ENCODE measurements around the gene SPRTN.
"Not testable (repeated sequence)": the region's sequence is repeated elsewhere in the genome, so short reads cannot be mapped to it uniquely, and the experiment has no call there.

The SPRTN gene

DNA sequence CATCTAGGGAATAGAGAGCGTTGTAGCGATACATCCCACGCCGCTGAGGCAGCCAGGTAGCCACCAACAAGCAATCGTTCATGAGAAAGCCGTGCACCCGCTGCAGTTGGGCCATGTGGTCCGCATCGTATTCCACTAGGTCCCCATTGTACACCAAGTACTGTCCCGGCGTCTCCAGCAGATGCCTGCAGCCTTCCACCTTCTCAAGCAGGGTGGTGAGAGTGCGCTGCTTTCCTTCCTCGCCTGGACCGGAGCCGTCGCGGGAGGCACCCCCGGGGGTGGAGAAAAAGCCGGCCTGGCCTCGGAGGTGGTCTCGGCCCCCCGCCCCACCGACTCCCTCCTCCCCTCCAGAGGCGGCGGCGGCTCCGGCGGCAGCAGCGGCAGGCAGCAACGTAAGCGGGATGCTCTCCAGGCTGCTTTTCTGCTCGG lies 1.0 kb upstream of the SPRTN start:
- no peak for DNase-seq

DNA sequence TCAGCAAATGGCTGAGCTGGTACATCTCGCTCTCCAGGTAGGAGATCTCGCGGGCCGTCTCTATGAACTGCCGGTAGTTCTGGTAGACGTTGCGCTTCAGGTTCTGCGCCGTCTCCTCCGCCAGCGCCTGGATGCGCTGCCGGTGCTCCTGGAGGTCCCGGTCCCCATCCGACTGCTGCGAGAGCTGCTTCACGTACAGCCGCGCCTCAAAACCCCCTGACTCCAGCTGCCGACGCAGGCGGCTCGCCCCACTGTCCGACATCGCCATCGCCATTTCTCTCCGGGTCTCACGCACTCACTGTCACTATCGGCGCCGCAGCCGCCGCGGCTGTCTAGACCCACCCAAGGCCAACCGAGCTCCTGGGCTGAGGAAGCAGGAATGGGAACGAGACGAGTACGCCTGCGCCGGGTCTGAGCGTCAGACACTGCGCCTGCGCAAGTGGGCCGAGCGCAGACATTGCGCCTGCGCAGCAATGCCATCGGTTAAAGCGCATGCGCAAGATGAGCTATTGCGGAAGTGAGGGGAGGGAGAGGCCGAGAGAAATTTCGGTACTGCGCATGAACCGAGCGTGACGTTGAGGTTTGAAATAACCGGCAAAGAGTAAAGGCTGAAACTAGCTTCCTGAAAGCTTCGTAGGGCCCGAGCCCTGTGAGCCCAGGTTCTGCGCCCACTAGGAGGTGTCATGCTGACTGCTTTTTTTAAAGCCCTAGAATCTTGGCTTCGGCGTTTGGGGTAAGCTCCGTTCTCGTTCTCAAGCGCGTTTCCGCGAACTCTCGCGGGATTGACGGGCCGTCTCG lies 422 bp upstream of the SPRTN start, which contains the start of gene EXOC8:
Gene EXOC8 (minus strand): TSS at position 381 of the 798 bp plus-strand sequence. CDS start 107 bp downstream, at position 274.
- DNase-seq: peak; percentile 97

DNA sequence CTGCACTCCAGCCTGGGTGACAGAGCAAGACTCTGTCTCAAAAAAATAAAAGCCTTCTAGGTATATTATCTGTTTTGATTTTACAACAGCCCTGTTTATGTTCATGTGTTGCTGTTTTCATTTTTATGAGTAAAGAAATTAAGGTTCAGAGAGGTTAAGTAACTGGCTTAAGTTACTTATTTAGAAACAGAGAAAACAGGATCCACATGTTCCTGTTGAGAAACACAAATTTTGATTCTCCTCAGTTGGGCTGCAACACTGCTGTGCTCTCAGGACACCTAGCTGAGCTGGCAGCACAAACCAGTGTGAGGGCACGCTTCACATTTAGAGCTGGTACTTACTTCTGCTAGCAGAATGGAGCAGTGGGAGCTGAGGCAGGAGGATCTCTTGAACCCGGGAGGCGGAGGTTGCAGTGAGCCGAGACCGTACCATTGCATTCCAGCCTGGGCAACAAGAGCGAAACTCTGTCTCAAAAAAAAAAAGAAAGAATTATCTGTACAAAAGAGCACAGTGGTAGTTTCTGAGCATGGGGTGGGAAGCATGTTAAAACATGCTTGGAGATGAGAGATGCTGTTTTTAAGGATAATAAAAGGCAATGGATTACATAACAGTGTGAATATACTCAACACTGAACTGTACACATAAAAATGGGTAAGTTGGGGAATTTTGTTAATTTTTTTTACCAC lies 2.4 kb downstream of the SPRTN start:
- no peak for DNase-seq

DNA sequence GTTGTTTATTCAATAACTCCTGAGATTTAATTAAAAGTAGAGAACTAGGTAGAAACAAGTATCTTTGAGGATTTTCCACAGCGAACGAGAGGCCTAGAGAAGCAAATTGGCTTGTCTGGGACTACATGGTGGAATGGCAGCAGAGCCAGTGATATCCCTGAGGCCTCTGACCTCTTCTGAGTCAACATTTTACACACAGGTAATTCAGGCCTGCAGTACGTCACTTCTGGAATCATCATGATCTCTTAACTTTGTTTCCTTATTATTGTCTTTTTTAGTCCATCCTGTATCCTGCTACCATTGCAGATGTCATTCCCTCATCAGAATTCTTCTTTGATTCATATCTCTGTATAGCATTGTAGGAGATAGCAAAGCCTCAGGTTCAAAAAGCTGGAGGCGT lies 9.9 kb downstream of the SPRTN start:
- DNase-seq: no peak

DNA sequence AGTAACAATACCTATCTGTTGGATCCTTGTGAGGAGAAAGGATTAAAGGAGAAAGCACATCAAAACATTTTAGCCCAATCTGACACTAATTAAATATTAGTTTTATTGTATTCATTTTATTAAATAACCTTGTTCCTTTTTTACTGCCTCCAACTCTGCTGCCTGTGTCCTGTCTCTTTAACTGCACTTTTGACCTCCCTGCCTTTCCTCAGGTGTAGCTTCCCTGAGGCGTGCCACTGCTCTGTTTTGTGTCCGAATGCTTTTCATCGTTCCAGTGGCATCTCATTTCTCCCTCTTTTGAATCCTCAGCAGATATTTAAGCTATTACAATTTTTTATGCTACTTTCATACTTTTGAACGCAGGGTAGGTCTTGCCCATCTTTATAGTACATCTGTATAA lies 10.3 kb downstream of the SPRTN start:
- no peak for DNase-seq

DNA sequence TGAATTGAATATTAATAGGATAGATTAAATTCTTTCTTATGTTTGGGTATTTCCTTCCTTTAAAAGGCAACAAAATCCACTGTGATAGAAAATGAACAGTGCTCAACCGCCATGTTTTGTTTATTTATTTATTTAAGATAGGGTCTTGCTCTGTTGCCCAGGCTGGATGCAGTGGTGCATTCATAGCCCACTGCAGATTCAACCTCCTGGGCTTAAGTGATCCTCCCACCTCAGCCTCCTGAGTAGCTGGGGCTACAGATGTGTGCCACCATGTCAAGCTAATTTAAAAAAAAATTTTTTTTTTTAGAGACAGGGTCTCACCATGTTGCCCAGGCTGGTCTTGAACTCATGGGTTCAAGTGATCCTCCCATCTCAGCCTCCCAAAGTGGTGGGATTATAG lies 10.8 kb downstream of the SPRTN start:
- DNase-seq: not testable (repeated sequence)

DNA sequence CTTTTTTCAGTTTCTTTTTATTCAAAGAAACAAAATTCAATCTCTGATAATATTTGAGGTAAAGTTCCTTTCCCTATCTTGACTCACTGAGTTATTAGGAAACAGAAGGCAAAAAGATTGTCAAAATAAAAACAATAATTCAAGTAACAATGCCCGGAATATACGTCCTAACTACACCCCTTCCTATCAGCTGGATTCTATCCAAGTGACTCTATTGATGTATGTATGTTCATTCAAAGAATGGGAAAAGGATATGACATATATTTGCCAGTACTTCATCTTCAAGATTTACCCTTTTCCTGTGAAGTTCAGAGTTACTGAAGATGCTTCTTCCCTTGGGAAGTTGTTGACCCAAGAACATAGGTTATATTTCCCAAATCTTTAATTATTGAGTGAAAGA lies 13.7 kb downstream of the SPRTN start:
- no peak for DNase-seq

DNA sequence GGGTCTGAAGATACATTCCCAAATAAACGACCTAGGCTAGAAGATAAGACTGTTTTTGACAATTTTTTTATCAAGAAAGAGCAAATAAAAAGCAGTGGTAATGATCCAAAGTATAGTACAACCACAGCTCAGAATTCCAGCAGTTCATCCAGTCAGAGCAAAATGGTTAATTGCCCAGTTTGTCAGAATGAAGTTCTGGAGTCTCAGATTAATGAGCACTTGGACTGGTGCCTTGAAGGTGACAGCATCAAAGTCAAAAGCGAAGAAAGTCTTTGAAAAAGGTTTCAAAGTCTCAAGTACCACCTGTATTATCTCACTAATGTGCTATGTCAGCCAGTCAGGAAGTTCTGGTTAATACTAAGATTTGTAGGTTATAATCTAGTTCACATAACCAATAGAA lies 15.0 kb downstream of the SPRTN start:
- no peak for DNase-seq

DNA sequence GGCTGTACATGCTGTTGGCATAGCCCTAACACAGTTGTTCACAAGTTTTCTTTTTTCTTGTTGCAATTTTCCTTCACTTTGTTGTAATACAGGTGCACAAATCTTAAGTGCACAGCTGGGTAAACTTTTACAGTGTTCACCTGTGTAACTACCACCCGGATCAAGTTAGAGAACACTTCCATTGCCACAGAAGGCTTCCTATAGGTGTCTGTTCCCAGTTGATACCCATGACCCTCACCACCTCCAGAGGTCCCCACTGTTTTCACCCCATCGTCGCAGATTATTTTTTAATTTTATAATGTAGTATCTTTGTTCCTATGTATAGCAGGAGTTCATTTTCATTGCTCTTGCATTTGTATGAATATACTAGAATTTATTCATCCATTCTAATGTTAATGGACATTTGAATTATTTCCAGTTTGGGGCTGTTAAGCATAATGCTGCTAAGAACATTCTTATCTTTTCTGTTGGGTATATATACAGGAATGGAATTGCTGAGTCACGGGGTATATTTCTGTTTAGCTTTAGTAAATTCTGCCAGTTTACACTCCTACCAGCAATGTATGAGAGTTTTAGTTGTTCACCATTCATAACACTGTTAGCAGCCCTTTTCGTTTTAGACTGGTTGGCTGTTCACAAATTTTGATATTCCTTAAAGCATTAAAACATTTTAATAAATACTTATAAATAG lies 16.4 kb downstream of the SPRTN start:
- DNase-seq: no peak

DNA sequence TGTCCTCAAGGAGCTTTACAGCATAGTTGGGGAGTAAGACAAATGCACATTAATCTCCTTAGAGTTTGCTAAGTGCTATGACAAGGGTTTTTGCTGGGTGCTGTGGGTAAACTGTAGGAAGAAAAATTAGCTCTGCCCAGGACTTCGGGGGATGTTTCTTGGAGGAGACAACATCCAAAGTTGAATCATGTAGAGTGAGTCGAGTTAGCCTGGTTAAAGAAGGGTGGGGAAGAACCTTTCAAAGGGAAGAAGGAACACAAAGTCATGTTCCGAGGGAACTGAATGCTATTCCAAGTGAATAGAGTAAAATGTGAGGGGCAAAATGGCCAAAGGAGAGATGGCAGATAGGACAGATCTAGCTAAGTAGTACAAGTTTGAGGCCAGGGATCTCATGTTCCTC lies 17.1 kb downstream of the SPRTN start:
- no peak for DNase-seq

DNA sequence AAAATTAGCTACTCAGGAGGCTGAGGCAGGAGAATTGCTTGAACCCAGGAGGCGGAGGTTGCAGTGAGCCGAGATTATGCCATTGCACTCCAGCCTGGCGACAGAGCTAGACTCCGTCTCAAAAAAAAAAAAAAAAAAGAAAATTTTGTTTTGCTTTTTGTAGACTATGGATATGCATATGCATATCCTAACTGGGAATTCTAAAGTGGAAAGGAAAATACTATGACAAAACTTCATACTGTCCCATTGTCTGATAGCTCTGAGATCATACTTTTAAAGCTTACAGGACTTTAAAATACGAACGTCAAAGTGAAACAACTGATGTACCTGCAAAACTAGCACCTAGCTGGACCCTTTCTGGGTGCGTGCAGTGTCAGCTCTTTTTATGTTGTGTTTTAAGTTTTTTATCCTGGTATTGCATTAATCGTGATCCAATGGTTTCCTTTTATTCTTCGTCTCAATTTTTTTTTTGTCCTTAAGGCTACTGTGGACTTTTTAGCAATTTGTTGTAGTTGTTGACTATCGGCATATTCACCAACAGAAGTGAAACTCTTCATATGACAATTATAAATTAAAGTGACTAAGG lies 19.2 kb downstream of the SPRTN start:
- no peak for DNase-seq

DNA sequence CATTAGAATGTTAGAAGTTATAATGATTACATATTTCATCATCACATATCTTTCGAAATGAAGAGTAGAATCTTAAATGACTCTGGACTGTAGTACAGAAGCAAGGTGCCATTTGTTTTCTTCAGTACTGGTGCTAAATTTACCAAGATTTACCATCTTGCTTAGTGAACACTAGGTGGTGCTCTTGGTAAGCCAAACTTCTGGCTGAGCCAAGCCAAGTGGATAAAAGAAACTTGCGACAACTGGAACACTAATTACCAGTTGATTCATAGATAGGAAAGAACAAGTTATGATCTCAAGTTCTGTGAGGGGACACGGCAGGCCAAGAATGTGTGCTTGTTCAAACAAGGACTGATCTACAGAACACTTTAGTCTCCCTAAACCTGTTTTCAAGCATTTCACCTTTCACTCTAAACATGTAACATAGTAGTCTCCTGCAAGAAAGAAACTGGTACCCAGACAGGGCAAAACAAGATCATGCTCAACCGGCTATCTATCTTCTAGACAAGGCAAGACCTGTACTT lies 19.8 kb downstream of the SPRTN start:
- DNase-seq: peak; percentile 23

DNA sequence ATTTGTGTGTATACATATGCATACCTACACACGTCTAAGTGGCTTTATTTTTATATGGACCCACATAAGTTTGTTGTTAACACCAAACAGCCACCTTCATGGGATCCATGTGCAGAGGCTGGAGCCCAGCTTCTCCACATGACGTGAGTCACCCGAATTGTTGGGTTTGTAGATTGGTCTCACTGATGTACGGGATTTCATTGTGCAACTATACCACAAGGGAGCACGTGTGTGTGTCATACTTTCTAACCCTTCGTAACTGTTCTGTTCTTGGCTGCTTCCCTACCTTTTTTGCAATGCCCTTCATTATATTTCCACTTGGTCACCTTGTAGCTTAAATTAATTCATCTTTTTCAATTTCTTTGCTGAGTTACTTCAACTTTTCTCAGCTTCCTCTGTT lies 21.0 kb downstream of the SPRTN start:
- DNase-seq: no peak

DNA sequence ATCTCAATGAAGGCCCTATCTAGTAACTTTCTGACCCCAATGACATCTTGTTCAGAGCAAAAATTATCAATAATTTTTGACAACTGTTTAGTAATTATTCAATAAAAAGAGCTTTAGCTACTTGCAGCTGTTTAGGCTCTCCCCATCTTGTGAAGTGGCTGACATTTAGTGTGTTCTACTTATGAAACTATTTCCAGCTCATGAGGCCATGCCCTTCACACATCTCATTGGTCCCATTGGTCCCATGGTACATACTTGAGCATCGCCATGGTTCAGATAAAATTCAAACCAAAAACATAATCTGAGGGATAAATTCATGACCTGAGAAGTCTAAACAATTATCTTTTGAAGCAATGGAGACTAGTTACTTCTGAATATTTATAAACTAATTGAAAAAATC lies 24.2 kb downstream of the SPRTN start:
- DNase-seq: no peak

DNA sequence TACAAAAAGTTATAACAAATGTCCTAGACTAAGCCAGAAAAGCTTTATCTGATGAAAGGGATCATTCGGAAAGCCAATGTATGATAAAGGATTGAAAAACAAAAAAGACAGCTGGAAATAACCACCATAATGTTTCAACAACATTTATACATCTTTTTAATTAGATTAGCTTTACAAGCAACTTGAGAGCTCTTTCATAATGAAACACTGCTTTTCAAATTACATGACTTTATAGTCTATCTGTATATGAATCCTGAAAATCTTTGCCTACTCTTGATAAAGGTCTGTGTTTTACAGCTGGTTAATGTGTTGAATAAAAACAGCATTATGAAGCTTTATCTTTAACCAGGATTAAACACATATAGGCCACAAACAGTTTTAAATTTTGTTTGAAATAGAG lies 25.5 kb downstream of the SPRTN start:
- DNase-seq: no peak

DNA sequence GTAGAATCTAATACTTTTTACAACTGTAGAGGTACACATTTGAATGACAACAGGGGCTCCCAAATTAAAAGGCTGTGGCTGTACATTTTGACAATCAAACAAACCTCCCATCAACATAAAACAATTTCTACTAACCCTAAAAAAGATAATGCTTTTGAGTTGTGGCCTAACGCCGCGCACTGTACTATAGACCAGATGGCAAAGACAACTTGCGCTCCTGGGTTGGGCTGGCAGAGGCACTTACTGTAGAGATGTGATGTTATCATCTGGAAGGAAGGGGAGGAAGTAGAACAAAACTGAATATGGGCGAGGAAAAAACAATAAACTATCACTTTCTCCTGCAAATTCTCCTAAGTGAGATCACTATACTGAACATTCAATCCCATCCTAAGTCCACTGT lies 26.1 kb downstream of the SPRTN start:
- DNase-seq: no peak

DNA sequence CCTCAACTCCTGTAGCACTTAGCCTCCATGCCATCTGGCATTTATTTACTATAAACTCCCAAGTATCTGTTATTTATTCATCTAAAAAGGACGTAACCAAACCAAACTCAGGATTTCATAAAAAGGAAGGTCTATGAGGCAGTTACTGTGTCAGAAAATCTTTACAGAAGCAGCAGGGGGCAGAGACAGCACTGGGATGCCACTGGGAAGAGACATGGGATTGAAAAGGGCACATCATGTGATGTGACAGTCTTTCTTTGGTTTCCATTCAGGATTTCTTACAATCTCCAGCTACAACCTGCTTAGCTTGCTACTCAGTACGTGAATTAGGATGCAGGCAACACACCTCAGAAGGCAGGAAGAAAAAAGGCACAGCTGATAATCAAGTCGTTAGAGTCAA lies 31.2 kb downstream of the SPRTN start:
- DNase-seq: no peak

DNA sequence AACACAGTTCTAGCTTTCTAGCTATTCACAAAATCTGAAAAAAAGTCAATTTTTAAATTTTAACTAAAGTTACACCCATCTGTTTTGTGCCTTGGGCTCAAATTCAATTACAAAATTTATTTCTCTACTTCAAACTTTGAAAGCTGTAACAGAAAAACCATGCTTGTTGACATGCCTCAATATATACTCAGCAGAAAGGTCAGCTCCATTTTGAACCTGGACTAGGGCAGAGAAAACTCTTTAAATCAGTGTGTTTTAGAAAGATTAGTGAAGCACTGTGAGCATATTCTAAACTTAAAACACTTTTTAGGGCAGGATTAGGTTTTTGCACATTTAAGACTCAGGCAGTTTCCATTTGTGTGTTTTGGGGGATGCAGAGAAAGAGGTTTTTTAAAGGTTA lies 34.4 kb downstream of the SPRTN start:
- no peak for DNase-seq

DNA sequence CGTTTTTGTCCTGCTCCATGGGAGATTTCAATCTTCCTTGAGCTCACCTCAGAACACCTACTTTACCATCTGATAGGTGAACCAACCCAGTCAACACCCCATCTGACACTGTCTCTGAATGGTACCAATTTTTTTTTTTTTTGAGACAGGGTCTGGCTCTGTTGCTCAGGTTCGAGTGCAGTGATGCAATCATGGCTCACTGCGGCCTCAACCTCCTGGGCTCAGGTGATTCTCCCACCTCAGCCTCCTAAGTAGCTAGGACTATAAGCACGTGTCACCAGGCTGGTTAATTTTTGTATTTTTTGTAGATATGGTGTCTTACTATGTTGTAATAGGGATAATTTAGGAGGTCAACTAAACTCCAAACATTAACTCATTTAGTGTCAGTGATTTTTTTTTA lies 36.3 kb downstream of the SPRTN start:
- DNase-seq: no peak

DNA sequence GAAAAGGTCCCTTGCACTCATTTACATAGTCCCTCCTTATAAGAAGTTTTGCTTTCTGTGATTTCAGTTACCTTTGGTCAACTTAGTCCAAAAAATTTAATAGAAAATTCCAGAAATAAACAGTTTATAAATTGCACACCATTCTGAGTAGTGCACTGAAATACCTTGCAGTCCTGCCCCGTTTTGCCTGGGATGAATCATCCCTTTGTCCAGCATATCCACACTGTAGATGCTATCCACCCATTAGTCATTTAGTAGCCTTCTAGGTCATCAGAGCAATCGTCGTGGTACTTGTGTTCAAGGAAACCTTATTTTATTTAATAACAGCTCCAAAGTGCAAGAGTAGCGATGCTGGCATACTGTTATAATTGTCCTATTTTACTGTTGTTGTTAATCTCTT lies 38.0 kb downstream of the SPRTN start:
- no peak for DNase-seq

DNA sequence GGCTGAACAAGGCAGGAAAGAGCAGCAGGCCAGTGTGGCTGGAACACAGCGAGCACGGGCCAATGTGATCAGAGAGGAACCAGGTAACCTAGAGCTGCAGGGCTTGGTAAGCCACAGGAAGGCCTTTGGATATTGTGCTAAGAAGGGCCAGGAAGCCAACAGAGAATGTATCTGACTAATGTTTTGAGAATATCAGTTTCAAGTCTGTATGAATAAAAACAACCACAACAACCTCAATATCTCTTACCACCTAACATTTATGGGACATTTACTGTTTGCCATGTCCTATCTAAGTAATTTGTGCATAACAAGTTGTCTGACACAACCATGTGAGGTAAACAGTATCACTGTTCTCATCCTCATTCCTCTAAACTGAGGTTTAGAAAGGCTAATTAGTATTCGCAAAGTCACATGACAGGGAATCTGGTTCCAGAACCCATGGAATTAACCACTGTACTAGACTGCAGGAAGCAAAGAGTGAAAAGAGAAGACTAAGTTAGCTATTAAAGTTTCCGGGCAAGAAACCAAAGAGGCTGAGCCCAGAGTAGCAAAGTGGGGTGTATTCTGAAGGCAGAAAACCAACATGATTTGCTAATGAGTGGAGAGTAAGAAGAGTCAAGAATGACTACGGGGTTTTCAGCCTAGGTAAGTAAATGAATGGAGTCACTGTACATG lies 38.9 kb downstream of the SPRTN start:
- no peak for DNase-seq

DNA sequence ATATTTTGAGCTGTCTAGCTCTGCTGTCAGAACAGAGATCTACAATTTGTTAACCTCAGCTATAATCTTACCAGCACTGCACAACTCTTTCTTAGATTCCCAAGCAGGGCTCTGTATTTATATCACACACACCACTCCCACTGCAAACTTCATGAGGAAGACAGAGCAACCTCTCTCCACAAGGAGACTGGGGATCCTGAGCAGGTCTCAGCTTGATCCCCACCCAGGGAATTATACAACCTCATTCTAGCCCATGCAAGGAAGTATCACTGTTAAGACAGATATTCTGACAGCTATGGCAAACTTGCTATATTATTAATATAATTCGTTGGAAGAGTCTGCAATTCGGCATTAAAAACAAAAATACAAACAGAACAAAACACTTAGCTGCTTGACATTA lies 43.6 kb downstream of the SPRTN start:
- DNase-seq: no peak

DNA sequence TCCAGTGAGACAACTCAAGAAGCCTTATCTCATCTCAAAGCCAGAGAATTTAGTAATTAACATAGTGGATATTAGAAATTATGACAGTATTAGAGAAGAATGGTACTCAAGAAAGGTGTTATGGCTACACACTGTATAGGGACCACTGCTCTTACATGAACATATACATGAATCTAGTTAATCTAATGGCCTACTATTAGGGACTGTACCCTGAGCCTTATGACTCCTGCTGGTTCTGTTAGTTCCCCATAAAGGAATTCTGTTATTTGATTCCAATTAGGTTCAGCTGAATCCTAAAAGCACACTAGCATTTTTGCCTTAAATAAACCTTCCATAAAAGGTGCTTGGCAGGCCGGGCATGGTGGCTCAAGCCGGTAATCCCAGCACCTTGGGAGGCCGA lies 44.3 kb downstream of the SPRTN start:
- DNase-seq: no peak
